HG03442 (cell line): ENCODE data around the gene C18orf63.
A peak's percentile ranks its signal among the peaks of the same experiment; 100 is the strongest.
"Not testable (repeated sequence)": the region's sequence is repeated elsewhere in the genome, so short reads cannot be mapped to it uniquely, and the experiment has no call there.

ENCODE experiments used
- ATAC-seq: cut with Tn5 transposase; IDR thresholded peaks from one replicate; pipeline ENCODE4 v1.9.1; 2021; ENCODE audit warnings: mild to moderate bottlenecking, moderate library complexity; ENCODE audit not compliant: unreplicated experiment

The C18orf63 gene

DNA sequence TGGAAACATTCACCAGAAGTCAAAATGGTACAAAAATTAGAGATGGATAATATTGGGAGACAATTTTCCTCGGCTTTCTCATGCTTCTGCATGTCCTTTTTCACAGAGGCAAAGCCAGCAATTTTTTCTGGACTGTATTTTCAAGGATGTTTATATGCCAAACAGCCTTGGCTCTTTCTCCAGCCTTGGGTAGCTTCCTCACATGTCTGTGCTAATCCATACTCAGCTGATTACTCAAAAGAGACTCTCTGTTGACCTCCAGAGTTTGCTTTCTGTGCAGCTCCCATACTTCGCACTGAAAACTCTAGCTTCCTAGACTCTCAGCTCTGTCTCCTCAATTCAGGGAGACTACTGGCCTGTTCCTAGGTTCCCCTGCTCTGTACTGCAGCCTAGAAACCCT lies 10.6 kb downstream of the C18orf63 start:
- no peak for ATAC-seq

DNA sequence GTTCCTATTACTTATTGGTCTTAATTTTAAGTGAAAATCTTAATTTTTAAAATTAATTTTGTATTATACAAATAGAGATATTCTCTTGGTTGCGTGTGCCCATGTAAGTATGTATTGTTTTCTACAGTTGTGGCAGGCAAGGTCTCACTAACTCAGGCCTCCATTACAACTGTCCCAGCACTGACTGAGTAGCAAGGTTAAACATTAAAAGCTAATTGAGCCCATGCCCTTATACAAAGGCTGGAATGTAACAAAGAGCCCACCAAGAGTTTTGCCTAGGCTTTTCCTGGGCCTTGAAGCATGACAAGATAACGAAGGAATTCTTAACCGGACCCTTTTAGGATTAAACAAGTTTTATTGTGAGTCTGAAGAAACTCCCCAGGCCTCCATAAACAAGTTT lies 11.2 kb downstream of the C18orf63 start:
- ATAC-seq, result not testable (repeated sequence)

DNA sequence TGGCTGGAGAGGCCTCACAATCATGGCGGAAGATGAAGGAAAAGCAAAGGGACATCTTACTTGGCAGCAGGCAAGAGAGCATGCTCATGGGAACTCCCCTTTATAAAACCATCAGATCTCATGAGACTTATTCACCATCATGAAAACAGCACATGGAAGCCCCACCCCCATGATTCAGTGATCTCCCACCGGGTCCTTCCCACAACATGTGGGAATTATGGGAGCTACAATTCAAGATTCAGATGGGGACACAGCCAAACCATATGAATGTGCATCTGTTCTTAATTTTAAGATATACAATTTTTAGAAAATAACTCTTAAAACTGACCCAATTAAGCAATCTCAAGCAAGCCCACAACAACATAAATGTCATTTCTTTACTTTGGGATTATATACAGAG lies 12.6 kb downstream of the C18orf63 start:
- ATAC-seq, result no peak

GRCh38 chr18:74329688-74330205 lies 14.1 kb downstream of the C18orf63 start:
- ATAC-seq, result no peak

DNA sequence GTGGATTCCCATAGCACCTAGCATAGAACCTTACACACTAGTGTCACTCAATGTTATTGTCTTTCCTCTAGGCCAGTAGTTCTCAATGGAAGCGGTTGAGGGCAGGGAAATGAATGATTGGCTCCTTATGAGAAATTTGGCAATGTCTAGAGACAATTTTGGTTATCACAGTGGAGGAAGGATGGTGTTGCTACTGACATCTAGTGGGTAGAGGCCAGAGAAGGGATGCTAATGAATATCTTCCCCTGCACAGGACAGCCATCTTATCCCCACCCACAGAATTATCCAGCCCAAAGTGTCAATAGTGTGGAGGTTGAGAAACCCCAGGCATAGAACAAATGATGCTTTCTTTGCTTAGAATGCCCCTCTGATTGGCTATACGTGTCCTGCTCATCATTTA lies 15.8 kb downstream of the C18orf63 start:
- peak; percentile 47 for ATAC-seq

GRCh38 chr18:74333091-74333490 lies 17.5 kb downstream of the C18orf63 start:
- no peak for ATAC-seq

GRCh38 chr18:74334242-74334893 lies 18.7 kb downstream of the C18orf63 start:
- ATAC-seq, result no peak

- no peak for ATAC-seq
Measured at GRCh38 chr18:74336656-74337055, 21.0 kb downstream of the C18orf63 start.

DNA sequence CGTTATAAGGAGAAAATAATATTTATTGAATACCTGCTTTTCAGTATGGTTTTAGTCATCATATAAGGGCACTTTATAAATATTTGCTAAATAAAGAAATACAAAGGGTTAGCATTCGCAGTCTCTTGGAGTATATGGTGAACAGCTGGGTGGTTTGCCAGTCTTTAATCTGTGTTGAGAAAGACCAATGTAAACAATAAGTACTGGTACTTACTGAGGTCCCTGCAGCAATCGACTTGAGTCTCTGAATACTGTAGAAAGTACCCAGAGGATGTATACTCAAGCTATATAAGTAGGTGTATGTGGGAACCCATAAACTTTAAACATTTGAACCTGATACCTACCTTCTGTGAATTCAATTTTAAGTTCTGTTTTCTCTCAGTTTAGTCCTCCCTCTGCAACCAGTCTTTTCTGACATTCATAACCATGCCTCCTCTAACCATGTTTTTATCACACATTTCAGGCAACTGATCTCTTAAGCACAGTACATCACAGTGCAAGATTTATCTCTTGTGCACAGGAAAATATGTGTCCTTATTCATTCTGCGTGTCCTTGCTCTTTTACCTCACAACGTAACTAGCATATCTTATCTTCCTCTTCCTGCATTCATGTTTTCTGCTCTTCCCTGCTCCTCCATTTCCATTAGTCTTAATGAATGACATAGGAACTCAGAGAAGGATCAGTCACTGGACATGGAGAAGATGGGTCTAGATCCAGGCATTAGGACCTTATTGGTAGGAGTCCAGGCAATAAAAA lies 21.7 kb downstream of the C18orf63 start:
- no peak for ATAC-seq

- ATAC-seq, result no peak
Measured at GRCh38 chr18:74337912-74338309, 22.3 kb downstream of the C18orf63 start.

DNA sequence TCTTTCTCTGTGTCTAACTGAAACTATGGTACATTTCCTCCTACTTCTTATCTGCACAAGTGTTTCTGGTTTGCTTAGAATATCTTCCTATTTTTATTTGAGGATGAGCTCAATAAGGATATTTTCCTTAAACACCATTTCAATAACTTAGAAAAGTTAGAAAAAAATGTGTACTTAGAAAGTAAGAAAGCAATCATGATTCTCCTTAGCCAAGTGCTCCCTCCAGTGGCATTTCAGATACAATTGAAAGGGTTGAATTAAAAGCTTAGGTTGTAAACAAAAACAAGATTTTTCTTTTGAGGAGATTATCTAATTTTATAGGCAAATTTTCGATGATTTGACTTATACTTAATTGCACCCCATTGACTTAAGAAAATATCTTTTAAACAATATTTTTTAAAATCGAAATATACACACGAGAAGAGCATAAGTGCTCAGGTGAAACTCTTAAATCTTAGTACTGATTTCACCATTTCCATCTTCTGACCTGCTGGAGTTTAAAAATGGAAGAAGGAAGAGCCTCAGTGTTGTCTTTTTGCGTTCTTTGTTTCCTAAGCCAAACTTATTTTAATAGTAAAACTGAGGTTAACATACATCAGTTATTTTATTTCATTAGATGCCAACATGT lies 26.9 kb downstream of the C18orf63 start:
- no peak for ATAC-seq

- no peak for ATAC-seq
Measured at GRCh38 chr18:74346206-74346605, 30.6 kb downstream of the C18orf63 start.

- ATAC-seq, result no peak
Measured at GRCh38 chr18:74348581-74348980, 32.9 kb downstream of the C18orf63 start.

DNA sequence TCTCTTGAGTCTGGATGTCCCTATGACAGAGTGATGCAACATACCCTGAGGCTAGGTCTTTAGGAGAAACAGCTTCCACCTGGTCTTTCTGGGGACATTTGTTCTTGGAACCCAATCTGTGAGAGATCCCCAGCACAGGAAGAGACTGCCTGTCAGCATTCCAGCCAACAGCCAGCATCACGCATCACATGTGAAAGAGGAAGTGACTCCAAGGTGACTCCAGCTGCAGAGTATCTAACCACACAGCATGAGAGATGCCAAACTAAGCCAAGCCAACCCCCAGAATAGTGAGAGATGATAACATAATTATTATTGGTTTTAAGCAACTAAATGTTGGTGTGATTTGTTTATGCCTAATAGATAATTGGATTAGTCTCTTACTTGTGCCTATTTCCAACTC lies 35.7 kb downstream of the C18orf63 start:
- peak; percentile 77 for ATAC-seq

GRCh38 chr18:74353169-74353775 lies 37.6 kb downstream of the C18orf63 start:
- peak; percentile 63 for ATAC-seq

DNA sequence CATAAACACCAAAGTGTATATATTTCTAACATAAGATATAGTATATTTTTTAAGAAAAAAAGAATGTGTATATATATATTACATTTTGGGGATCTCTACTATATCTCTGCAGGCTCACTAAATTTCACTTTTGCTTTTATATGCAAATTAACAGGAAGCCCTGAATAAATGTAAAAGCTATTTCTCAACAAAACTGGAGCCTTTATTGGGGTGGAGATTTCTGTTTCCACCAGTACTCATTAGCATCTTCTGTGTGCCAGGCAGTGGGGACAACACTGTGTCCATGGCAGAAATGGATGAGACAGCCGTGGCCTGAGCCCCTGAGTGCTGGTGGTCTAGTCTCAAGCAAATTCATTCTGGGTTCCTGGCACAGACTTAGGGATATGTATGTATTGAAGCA lies 41.3 kb downstream of the C18orf63 start:
- no peak for ATAC-seq

- no peak for ATAC-seq
Measured at GRCh38 chr18:74360852-74361655, 45.4 kb downstream of the C18orf63 start.

GRCh38 chr18:74367905-74368304 lies 52.3 kb downstream of the C18orf63 start:
- ATAC-seq, result no peak

- ATAC-seq, result no peak
Measured at GRCh38 chr18:74368901-74369705, 53.5 kb downstream of the C18orf63 start.

- ATAC-seq, result no peak
Measured at GRCh38 chr18:74370115-74370514, 54.5 kb downstream of the C18orf63 start.
